Activated CD4-positive, alpha-beta T cell treated with anti-CD3 and anti-CD28 coated beads, Interleukin-2, amount 50 U/mL, for 16 hours (primary cell): ENCODE data around the gene RRP1.

Experiments
- DNase-seq: peaks from one replicate; pipeline ENCODE4 v3.0.0-alpha.2; 2020

RRP1 gene

GRCh38 chr21:43758811-43759210, 30.6 kb upstream of the RRP1 start:
- no peak for DNase-seq

DNA sequence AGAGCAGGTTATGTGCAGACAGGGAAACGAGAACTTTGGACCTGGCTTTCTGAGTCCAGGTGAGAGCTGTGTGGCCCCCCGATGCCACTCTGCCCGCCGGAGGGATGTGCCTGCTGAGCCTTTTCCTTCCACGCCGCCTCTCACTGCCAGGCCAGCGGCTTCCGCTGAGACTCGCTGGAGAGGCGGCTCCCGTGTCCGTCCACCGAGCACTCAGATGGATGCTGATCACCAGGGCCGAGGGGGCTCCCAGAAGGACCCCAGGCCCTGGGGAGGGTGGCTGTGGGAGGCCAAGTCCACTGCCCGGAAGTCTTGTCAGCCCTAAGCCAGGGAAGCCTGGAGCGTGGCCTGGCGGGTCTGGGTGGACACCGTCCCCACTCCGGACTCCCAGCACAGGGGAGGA, 29.7 kb upstream of the RRP1 start:
- no peak for DNase-seq

GRCh38 chr21:43760391-43760958, 28.9 kb upstream of the RRP1 start:
- no peak for DNase-seq

GRCh38 chr21:43761886-43762285, 27.5 kb upstream of the RRP1 start:
- no peak for DNase-seq

GRCh38 chr21:43762303-43763128, 26.9 kb upstream of the RRP1 start:
- DNase-seq: no peak

DNA sequence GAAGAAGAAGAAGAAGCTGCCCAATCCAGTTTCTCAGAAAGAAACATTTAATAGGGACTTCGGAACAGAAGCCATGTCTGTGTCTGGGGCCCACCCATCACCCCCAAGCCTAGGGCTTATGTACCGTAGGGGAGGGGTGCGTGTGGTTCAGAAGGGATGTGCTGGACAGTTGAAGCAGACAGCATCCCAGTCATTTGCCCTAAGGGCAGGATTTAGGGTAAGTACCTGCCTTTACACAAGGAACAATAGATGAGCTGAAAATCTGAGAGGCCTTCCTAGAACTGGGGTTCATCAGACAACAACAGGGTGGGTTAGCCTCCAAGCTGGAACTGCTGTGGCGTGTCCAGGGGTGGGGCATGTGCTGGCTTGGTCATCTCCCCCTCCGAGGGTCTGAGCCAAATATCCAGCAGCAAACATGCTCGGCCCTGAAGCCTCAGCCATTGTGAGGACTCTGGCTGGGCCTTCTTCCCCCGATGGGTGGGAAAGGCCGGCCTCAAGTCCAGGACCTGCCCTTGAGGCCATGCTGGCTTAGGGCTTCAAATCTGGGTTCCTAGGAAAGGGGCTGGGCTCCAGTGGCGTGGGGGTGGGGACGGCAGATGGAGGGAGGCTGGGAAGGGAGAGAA, 25.4 kb upstream of the RRP1 start:
- no peak for DNase-seq

DNA sequence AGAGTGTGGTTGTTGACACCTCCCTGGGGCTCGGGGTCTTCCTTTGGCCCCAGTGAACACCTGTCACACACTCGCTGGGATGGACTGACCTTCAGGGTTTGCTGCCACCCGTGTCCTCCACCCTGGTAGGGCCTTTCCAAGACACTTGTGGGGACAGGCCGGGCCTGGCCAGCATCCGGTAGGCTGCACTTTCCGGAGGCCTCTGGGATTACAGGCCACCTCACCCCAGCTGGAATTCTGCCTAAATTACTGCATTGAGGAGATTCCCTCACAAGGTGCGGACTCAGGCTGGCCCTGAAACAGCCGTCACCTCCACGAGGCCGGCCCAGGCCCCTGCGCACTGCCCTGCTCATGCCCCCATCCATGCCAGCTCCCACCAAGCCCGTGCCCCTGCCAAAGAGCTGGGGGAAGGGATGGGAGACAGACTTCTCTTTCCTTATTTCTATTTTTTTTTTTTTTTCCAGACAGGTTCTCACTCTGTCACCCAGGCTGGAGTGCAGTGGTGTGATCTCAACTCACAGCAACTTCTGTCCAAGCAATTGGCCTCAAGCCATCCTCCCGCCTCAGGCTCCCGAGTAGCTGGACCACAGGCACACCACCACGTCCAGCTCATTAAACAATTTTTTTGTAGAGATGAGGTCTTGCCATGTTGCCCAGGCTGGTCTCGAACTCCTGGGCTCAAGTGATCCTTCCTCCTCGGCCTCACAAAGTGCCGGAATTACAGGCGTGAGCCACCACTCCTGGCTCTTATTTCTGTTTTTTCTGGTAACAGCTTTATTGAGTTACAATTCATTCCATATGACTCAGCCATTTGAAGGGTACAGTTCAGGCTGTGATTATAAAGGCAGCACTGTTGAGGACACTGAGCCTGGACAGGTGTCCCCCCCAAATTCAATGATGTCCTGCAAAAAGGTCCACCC, 24.5 kb upstream of the RRP1 start:
- no peak for DNase-seq

DNA sequence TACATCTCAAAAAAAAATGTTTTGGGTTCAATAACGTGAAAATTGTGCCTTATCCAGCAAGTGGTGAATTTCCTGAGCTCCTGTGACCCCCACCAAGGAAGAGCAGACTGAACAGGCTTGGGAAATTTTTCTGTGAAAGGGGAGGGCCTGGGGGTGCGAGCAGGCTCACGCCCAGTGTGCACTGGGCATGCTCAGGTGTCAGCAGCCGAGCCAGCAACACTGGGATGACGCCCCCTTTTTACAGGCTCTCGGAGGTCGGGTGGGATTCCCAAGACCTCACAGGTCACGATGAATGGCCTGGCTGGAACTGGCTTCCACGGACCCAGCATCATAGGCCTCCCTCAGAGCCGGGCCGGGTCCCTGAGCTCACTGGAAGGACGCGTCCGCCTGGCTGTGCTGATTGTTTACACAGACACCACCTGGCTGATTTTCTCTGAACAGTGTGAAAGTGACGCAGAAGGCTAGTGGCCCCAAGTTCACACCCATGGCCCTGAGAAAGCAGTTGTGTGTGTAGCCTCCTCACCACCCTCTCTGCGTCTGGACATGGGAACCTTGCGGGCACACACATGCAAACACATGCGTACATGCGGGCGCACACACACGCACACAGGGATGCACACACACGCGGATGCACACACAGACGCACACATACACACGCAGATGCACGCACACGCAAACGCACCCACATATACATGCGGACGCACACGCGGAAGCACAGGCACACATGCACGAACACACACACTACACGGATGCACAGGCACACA, 22.5 kb upstream of the RRP1 start:
- no peak for DNase-seq

GRCh38 chr21:43767498-43767983, 21.8 kb upstream of the RRP1 start:
- DNase-seq: no peak

GRCh38 chr21:43767984-43768867, 21.2 kb upstream of the RRP1 start:
- DNase-seq: no peak

DNA sequence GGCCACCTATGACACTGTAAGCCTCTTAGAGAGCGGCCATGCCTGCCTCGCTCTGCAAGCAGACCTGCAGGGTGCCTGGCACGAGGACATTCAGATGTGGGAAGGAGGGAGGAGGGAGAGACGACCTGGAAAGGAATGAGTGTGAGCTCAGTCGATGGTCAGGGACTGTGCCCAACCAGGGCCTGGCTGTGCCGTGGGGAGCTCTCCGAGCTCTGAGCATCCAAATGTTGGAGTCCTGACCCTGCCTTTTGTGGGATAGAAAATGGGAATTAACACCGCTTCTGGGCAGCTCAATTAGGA, 20.6 kb upstream of the RRP1 start:
- no peak for DNase-seq

DNA sequence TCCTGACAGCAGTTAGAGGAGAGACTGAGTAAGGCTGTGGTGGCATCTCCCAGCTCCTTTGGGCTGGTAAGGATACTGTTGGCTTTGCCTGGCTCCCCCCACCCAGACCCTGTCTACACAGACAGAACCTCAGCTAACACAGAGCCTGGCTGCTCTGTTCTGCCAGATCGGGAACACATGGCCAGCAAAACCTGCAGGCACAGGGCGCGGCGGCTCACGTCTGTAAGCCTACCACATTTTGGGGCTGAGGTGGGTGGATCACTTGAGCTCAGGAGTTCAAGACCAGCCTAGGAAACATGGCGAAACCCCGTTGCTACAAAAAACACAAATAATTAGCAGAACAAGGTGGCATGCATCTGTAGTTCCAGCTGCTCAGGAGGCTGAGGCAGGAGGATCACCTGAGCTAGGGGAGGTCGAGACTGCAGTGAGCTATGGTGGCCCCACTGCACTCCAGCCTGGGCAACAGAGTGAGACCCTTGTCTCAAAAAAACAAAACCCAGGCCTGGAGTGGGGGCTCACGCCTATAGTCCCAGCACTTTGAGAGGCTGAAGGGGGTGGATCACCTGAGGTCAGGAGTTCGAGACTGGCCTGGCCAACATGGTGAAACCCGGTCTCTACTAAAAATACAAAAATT, 19.9 kb upstream of the RRP1 start:
- no peak for DNase-seq

DNA sequence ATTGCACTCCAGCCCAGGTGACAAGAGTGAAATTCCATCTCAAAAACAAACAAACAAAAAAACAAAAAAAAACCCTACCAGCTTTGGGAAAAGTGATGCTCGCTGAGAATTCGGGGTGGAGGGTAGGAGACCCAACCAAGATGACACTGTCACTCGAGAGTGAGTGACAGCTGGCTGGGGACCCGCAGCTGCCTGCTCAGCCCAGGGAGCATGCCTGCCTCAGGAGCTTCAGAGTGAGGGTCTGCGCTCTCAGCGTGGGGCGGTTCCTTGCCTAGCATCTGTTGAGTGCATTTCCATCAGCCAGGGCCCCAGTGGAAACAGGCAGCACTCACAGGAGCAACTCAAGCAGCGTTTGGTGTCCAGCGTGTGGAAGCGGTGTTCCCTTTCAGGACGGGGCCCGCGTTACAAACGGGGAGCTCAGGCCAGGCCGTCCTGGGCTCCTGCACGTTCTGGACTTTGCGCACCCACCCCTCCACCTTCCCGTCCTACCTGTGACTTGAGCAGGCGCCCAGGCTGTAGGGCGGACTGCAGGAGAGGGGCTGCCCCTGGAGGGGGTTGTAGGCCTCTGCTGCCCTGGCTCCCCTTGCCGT, 19.2 kb upstream of the RRP1 start:
- DNase-seq: no peak

DNA sequence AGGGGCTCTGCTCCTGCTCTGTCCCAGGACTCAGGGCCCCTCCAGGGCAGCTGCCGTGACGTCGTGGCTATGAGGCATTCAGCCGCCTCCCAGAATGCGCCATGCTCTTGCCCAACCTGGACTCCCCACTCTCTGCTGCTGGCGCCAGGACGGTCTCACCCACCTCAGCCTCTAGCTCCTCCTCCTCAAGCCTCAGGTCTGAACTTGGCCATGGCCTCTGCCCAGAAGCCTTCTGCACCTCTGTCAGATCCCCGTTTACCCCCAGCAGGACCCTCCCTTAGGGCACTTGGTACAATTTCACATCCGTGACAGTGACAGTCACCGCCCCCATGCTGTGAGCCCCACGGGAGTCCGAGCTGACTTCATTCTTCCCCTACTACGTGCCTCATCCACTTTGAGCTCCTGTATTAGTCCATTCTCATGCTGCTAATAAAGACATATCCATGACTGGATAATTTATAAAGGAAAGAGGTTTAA, 18.1 kb upstream of the RRP1 start:
- no peak for DNase-seq

GRCh38 chr21:43771698-43772424, 17.5 kb upstream of the RRP1 start:
- no peak for DNase-seq

DNA sequence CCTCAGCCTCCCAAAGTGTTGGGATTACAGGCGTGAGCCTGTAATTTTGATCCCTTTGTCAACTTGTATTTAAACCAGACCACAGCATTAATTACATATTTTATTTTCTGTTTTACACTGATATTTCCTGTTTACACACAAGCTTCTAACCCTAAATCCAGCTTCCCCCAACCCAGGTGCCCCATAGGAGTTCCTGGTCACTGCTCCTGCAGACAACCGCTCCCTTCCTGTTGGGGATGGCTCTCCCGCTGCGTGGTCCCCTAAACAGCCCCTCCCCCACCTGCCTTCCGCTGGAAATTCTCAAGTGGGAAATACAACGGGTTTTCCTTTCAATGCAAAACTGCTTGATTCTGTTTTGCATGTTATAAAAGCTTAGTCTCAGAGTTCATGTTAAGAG, 17.0 kb upstream of the RRP1 start:
- DNase-seq: no peak

- DNase-seq: no peak
Measured at GRCh38 chr21:43774163-43774562, 15.2 kb upstream of the RRP1 start.

GRCh38 chr21:43775190-43775589, 14.2 kb upstream of the RRP1 start:
- no peak for DNase-seq

DNA sequence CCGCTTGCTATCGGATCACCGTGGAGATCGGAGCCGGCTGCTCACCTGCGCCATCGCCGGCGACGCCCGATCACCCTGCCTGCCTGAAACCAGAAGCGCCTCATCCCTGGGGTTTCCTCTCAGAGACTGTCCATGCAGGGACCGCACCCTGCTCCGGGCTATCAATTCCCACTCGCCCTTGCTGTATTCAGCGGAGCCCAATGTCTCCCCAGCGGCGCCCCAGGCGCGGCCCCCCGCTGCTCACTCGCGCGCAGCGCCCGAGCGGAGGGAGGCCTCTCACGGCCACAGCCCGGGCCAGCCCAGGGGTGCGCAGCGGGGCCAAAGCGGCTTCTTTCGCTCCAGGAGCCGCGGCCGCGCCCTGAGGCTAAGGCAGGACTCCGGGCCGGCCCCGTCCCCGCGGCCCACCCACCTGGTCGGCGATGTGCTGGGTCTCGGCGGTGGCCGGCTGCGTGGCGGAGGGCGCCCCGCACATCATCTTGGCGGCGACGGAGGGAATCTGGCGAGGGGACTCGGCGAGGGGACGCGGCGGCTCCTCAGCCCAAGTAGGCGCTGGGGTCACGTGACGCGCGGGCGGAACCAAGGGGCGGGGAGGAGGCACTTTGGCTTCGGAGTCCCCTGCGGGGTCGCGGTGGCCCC, 13.5 kb upstream of the RRP1 start, which contains the start of gene CSTB:
Gene CSTB (minus strand): TSS at position 514 of the 636 bp plus-strand sequence. CDS start 39 bp downstream, at position 475.
- DNase-seq: peak; percentile 84
